Erythroblast (primary cell): ENCODE results near the gene YTHDF1.

Experiments
- GATA1 ChIP-seq: IDR thresholded peaks from 2 replicates; pipeline ENCODE4 v1.6.1; 2011; ENCODE audit warnings: low read depth, mild to moderate bottlenecking, control low read depth, low read length, moderate library complexity
- POLR2A ChIP-seq: IDR thresholded peaks from 2 replicates; pipeline ENCODE4 v1.6.1; 2011; ENCODE audit warnings: mild to moderate bottlenecking, low read length

- TF ChIP-seq POLR2A, result no peak
- no peak for TF ChIP-seq GATA1
Observed at GRCh38 chr20:63264000-63264399, 48.1 kb upstream of the YTHDF1 start.
